Measurements from ENCODE around the gene AGL. TPM values are rescaled to one million over a fixed set of nuclear protein-coding genes. Genes with fewer than 3 reads are reported as not detected.

Gene AGL
- total and polyA plus RNA-seq, 2 experiments from 2014 or later, result 13.4 to 22.9 TPM

DNA sequence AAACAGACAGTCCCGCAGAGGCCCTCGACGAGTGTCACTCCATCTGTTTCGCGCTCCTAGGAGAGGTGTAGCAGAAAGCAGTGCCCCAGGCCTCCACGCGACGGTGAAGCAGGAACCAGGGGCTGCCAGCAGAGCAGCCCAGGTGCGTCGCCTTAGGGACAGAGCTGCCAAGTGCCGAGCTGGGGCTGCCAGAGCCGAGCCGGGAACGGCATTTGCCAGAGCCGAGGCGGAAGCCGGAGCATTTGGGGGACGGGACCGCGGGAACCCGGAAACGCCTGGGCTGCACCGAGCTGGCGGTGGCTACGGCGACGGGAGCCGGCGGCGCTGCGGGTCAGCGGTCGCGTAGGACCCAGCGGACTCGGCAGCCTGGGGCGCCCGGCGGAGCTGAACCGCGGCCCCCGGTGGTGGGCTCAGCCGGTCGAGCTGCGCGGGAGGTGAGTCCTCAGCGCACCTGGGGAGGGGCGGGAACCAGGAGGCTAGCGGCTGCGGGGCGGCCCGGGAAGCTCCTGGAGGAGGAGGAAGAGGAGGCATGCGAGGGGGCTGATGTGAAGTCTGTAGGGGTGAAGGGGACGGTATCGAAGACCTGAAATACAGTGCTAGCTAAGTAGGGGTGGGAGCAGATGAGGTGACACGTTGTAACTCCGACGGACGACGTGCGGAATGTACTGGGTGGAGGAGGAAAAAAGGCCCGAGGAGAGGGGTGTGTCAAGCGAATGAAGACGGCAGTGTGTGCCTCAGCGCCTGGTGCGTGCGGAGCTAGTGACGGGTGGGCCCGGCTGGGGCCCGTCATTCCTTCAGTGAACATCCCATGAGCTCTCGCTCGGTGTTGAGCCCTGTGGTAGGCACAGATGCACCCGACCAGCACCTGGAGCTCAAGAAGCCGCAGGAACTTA, 119.8 kb downstream of the AGL start, which contains the start of gene SLC35A3:
SLC35A3 (plus strand) TSS at position 268 of the 893 bp plus-strand sequence. CDS start 23,559 bp downstream, outside the sequence.
- Mint-ChIP-seq H3K27ac (peak within 1 kb of the TSS; percentile 64), H3K36me3 (ENCODE audit: low read depth) (no peaks in the 10 kb centered on the region), H3K4me1 (peaks cover 11% of the 10 kb centered on the region), H3K4me3 (peak within 1 kb of the TSS; percentile 96), H3K9me3 (no peaks in the 10 kb centered on the region), H3K27me3 (ENCODE audit: insufficient read depth, low read depth, poor library complexity) (peaks cover 10% of the 10 kb centered on the region)
- peak; percentile 96 for ATAC-seq
- Histone ChIP-seq H2AFZ (peak within 1 kb of the TSS; percentile 100), H3K36me3 (ENCODE audit: insufficient read depth) (no peaks in the 10 kb centered on the region), H3K79me2 (replicated peaks; ENCODE audit: insufficient read depth) (peaks cover 42% of the 10 kb centered on the region), H3K9me2 (ENCODE audit: insufficient read depth) (no peaks in the 10 kb centered on the region), H3K4me1 (ENCODE audit: insufficient read depth) (peaks cover 18% of the 10 kb centered on the region), H3K27ac (ENCODE audit: low read depth) (peak within 1 kb of the TSS; percentile 82; the same call in 1 of the 2 replicates), H3F3A (replicated peaks; ENCODE audit: low read depth) (0 out of 2 replicates have a peak, but pooled peaks cover 9% of the 10 kb centered on the region), H3K4me3 (peak within 1 kb of the TSS; percentile 88), H3K27me3 (ENCODE audit: insufficient read depth) (no peaks in the 10 kb centered on the region), H3K4me2 (peak within 1 kb of the TSS; percentile 73), H4K20me1 (replicated peaks; ENCODE audit: insufficient read depth) (no peaks in the 10 kb centered on the region)
- DNase-seq (ENCODE audit: low spot score), result peak; percentile 92
- TF ChIP-seq, protein P1, sequence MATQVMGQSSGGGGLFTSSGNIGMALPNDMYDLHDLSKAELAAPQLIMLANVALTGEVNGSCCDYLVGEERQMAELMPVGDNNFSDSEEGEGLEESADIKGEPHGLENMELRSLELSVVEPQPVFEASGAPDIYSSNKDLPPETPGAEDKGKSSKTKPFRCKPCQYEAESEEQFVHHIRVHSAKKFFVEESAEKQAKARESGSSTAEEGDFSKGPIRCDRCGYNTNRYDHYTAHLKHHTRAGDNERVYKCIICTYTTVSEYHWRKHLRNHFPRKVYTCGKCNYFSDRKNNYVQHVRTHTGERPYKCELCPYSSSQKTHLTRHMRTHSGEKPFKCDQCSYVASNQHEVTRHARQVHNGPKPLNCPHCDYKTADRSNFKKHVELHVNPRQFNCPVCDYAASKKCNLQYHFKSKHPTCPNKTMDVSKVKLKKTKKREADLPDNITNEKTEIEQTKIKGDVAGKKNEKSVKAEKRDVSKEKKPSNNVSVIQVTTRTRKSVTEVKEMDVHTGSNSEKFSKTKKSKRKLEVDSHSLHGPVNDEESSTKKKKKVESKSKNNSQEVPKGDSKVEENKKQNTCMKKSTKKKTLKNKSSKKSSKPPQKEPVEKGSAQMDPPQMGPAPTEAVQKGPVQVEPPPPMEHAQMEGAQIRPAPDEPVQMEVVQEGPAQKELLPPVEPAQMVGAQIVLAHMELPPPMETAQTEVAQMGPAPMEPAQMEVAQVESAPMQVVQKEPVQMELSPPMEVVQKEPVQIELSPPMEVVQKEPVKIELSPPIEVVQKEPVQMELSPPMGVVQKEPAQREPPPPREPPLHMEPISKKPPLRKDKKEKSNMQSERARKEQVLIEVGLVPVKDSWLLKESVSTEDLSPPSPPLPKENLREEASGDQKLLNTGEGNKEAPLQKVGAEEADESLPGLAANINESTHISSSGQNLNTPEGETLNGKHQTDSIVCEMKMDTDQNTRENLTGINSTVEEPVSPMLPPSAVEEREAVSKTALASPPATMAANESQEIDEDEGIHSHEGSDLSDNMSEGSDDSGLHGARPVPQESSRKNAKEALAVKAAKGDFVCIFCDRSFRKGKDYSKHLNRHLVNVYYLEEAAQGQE (IDR thresholded peaks at IDR 0.05; ENCODE audit: unreplicated experiment), result peak; percentile 36
- TF ChIP-seq, protein P2, sequence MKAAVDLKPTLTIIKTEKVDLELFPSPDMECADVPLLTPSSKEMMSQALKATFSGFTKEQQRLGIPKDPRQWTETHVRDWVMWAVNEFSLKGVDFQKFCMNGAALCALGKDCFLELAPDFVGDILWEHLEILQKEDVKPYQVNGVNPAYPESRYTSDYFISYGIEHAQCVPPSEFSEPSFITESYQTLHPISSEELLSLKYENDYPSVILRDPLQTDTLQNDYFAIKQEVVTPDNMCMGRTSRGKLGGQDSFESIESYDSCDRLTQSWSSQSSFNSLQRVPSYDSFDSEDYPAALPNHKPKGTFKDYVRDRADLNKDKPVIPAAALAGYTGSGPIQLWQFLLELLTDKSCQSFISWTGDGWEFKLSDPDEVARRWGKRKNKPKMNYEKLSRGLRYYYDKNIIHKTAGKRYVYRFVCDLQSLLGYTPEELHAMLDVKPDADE (IDR thresholded peaks at IDR 0.05), result peak; percentile 68
- TF ChIP-seq POLR2AphosphoS5 (IDR thresholded peaks at IDR 0.05; ENCODE audit: low read depth) (peak; percentile 90), EZH2 (IDR thresholded peaks at IDR 0.05; ENCODE audit: low read depth, unreplicated experiment) (no peak), CREB1 (CRISPR knock-in tag; IDR thresholded peaks at IDR 0.05; ENCODE audit: low read depth) (peak; percentile 58), EZH2phosphoT487 (IDR thresholded peaks at IDR 0.05; ENCODE audit: unreplicated experiment) (no peak)
- TF ChIP-seq, protein P3, sequence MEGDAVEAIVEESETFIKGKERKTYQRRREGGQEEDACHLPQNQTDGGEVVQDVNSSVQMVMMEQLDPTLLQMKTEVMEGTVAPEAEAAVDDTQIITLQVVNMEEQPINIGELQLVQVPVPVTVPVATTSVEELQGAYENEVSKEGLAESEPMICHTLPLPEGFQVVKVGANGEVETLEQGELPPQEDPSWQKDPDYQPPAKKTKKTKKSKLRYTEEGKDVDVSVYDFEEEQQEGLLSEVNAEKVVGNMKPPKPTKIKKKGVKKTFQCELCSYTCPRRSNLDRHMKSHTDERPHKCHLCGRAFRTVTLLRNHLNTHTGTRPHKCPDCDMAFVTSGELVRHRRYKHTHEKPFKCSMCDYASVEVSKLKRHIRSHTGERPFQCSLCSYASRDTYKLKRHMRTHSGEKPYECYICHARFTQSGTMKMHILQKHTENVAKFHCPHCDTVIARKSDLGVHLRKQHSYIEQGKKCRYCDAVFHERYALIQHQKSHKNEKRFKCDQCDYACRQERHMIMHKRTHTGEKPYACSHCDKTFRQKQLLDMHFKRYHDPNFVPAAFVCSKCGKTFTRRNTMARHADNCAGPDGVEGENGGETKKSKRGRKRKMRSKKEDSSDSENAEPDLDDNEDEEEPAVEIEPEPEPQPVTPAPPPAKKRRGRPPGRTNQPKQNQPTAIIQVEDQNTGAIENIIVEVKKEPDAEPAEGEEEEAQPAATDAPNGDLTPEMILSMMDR (conservative IDR thresholded peaks at IDR 0.05; ENCODE audit: low read depth in 2 of 2), result 0 out of 4 replicates have a peak, but pooled peaks of 1 of the 2 experiments have one; percentile 2
- TF ChIP-seq, protein P4, sequence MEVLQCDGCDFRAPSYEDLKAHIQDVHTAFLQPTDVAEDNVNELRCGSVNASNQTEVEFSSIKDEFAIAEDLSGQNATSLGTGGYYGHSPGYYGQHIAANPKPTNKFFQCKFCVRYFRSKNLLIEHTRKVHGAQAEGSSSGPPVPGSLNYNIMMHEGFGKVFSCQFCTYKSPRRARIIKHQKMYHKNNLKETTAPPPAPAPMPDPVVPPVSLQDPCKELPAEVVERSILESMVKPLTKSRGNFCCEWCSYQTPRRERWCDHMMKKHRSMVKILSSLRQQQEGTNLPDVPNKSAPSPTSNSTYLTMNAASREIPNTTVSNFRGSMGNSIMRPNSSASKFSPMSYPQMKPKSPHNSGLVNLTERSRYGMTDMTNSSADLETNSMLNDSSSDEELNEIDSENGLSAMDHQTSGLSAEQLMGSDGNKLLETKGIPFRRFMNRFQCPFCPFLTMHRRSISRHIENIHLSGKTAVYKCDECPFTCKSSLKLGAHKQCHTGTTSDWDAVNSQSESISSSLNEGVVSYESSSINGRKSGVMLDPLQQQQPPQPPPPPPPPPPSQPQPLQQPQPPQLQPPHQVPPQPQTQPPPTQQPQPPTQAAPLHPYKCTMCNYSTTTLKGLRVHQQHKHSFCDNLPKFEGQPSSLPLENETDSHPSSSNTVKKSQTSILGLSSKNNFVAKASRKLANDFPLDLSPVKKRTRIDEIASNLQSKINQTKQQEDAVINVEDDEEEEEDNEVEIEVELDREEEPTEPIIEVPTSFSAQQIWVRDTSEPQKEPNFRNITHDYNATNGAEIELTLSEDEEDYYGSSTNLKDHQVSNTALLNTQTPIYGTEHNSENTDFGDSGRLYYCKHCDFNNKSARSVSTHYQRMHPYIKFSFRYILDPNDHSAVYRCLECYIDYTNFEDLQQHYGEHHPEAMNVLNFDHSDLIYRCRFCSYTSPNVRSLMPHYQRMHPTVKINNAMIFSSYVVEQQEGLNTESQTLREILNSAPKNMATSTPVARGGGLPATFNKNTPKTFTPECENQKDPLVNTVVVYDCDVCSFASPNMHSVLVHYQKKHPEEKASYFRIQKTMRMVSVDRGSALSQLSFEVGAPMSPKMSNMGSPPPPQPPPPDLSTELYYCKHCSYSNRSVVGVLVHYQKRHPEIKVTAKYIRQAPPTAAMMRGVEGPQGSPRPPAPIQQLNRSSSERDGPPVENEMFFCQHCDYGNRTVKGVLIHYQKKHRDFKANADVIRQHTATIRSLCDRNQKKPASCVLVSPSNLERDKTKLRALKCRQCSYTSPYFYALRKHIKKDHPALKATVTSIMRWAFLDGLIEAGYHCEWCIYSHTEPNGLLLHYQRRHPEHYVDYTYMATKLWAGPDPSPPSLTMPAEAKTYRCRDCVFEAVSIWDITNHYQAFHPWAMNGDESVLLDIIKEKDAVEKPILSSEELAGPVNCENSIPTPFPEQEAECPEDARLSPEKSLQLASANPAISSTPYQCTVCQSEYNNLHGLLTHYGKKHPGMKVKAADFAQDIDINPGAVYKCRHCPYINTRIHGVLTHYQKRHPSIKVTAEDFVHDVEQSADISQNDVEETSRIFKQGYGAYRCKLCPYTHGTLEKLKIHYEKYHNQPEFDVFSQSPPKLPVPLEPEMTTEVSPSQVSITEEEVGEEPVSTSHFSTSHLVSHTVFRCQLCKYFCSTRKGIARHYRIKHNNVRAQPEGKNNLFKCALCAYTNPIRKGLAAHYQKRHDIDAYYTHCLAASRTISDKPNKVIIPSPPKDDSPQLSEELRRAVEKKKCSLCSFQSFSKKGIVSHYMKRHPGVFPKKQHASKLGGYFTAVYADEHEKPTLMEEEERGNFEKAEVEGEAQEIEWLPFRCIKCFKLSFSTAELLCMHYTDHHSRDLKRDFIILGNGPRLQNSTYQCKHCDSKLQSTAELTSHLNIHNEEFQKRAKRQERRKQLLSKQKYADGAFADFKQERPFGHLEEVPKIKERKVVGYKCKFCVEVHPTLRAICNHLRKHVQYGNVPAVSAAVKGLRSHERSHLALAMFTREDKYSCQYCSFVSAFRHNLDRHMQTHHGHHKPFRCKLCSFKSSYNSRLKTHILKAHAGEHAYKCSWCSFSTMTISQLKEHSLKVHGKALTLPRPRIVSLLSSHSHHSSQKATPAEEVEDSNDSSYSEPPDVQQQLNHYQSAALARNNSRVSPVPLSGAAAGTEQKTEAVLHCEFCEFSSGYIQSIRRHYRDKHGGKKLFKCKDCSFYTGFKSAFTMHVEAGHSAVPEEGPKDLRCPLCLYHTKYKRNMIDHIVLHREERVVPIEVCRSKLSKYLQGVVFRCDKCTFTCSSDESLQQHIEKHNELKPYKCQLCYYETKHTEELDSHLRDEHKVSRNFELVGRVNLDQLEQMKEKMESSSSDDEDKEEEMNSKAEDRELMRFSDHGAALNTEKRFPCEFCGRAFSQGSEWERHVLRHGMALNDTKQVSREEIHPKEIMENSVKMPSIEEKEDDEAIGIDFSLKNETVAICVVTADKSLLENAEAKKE (CRISPR knock-in tag; IDR thresholded peaks at IDR 0.05), result no peak

All from GM23338 (cell line).